ENCODE data around the gene SETDB1.
"Not testable (repeated sequence)": the region's sequence is repeated elsewhere in the genome, so short reads cannot be mapped to it uniquely, and the experiment has no call there.

DNA sequence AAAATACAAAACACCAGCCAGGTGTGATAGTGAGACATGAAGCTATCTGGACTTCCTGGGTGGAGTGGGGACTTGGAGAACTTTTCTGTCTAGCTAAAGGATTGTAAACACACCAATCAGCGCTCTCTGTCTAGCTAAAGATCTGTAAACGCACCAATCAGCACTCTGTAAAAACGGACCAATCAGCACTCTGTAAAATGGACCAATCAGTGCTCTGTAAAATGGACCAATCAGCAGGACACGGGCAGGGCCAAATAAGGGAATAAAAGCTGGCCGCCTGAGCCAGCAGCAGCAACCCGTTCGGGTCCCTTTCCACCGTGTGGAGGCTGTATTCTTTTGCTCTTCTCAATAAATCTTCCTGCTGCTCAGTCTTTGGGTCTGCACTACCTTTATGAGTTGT is 26.4 kb upstream of the SETDB1 start:
- not testable (repeated sequence) for TF ChIP-seq POLR2A (IDR thresholded peaks at IDR 0.05; ENCODE audit: low read depth, low read length); SPI1 (IDR thresholded peaks at IDR 0.05; ENCODE audit: low read depth, low read length); TAF1 (IDR thresholded peaks at IDR 0.05; ENCODE audit: low read depth, low read length); POLR2AphosphoS5 (IDR thresholded peaks at IDR 0.05; ENCODE audit: low read depth, low read length); PAX5 (IDR thresholded peaks at IDR 0.05; ENCODE audit: insufficient read depth, low read length, severe bottlenecking)

Data from GM12891 (cell line).